K562 (cell line): Measurements from ENCODE around the gene SKIDA1. TPM values are rescaled to one million over a fixed set of nuclear protein-coding genes. Genes with fewer than 3 reads are reported as not detected.

Experiments
- CHD4 ChIP-seq: fragments of 200-600 bp; sonication (generic); IDR thresholded peaks from 3 replicates; pipeline ENCODE4 v1.6.1; 2012; ENCODE audit warnings: low read depth, mild to moderate bottlenecking, mixed read lengths, low read length, inconsistent platforms; ENCODE audit not compliant: insufficient read depth, insufficient replicate concordance, poor library complexity, severe bottlenecking
- ESRRB ChIP-seq: fragments of 250-450 bp; sonication (Bioruptor Pico); IDR thresholded peaks from 2 replicates; pipeline ENCODE4 v1.5.0; 2020; ENCODE audit warnings: mild to moderate bottlenecking, moderate library complexity, borderline replicate concordance
- EWSR1 ChIP-seq: fragments of 450-650 bp; IDR thresholded peaks from 2 replicates; pipeline ENCODE4 v1.6.1; 2018; ENCODE audit warnings: borderline replicate concordance, mild to moderate bottlenecking, low read depth, moderate library complexity; ENCODE audit not compliant: partially characterized antibody
- KAT7 ChIP-seq: sonication (generic); formaldehyde crosslinking; IDR thresholded peaks from 2 replicates; pipeline ENCODE4 v1.8.0; 2022; ENCODE audit warnings: missing genetic modification reagents, mild to moderate bottlenecking, borderline replicate concordance
- U2AF2 ChIP-seq: fragments of 200-400 bp; formaldehyde crosslinking; optimal IDR thresholded peaks from 2 replicates; pipeline ENCODE3; 2017; ENCODE audit warnings: low read depth, mild to moderate bottlenecking, low read length
- ZBTB9 ChIP-seq: fragments of 450-650 bp; formaldehyde crosslinking; IDR thresholded peaks from 2 replicates; pipeline ENCODE4 v1.4.0; 2020; ENCODE audit warnings: mild to moderate bottlenecking, moderate library complexity
- ZNF384 ChIP-seq: IDR thresholded peaks from 2 replicates; pipeline ENCODE4 v1.6.1; 2012; ENCODE audit warnings: low read depth, low read length, improper control_type of control experiment
- ZNF395 ChIP-seq: fragments of 200-800 bp; sonication (Bioruptor generic); IDR thresholded peaks from 2 replicates; pipeline ENCODE4 v1.6.1; 2017; ENCODE audit warnings: missing genetic modification characterization, missing compliant biosample characterization
- ZNF445 ChIP-seq: fragments of 250-450 bp; sonication (Bioruptor Pico); IDR thresholded peaks from 2 replicates; pipeline ENCODE4 v1.4.0; 2020; ENCODE audit warnings: low read depth, mild to moderate bottlenecking, moderate library complexity
- ZNF561 ChIP-seq: fragments of 450-650 bp; formaldehyde crosslinking; conservative IDR thresholded peaks from 2 replicates; pipeline ENCODE4 v1.4.0; 2020; ENCODE audit warnings: mild to moderate bottlenecking, moderate library complexity
- ZSCAN29 ChIP-seq: fragments of 450-650 bp; IDR thresholded peaks from 2 replicates; pipeline ENCODE4 v1.6.1; 2017
- polyA plus RNA-seq, 8 experiments: library from polyadenylated mRNA; depleted of rRNA in 4 of 8; stranded (reverse) in 5 of 8; unstranded in 3 of 8; fragments of >200 nt; fragmentation: Nextera tagmentation in 2 of 8; fragmentation: Illumina TruSeq in 1 of 8; extraction: Ambion mirVana in 2 of 8; extraction: Trizol in 1 of 8; gene quantifications; 2 replicates each; pipeline versions ENCODE4 v1.2.1 to v1.2.3, GENCODE V29; 2011 to 2014; ENCODE audit warnings: inconsistent platforms in 1 of 8, missing spikeins in 1 of 8
- total RNA-seq, 7 experiments: library from RNA; depleted of rRNA in 6 of 7; stranded (reverse); fragments of >200 nt in 6 of 7; fragmentation: Illumina TruSeq in 2 of 7; extraction: Trizol in 2 of 7; gene quantifications; 2 replicates each; pipeline versions ENCODE4 v1.2.1 to v1.2.3, GENCODE V29; 2011 to 2021; ENCODE audit warnings: low replicate concordance in 1 of 7
- TF ChIP-seq, protein P1 (sequence below): sonication (generic); formaldehyde crosslinking; IDR thresholded peaks from 2 replicates; pipeline ENCODE4 v1.8.1; 2023; ENCODE audit warnings: mild to moderate bottlenecking, missing genetic modification reagents
- TF ChIP-seq, protein P2 (sequence below), 2 experiments: fragments of 450-650 bp; formaldehyde crosslinking in 1 of 2; IDR thresholded peaks; 2 replicates each; pipeline versions ENCODE4 v1.4.0 to v1.6.1; 2014 to 2020; ENCODE audit warnings: mild to moderate bottlenecking in 2 of 2, borderline replicate concordance in 1 of 2, low read depth in 1 of 2

SKIDA1 gene
- total and polyA plus RNA-seq, 9 of the 15 experiments (the other 6 are each of a cell fraction or from before 2014, with no cell fraction given): 0.05 to 1.1 (median 0.42) TPM

- TF ChIP-seq ZNF445 (no peak), ZSCAN29 (no peak), KAT7 (CRISPR knock-in tag) (no peak), ZNF384 (no peak), ZNF395 (CRISPR knock-in tag) (peak; percentile 97), ZNF561 (CRISPR knock-in tag) (no peak), EWSR1 (no peak), ESRRB (CRISPR knock-in tag) (no peak), CHD4 (no peak), U2AF2 (no peak), ZBTB9 (CRISPR knock-in tag) (0 out of 2 replicates have a peak, but pooled peaks have one; percentile 21)
- TF ChIP-seq, protein P1, sequence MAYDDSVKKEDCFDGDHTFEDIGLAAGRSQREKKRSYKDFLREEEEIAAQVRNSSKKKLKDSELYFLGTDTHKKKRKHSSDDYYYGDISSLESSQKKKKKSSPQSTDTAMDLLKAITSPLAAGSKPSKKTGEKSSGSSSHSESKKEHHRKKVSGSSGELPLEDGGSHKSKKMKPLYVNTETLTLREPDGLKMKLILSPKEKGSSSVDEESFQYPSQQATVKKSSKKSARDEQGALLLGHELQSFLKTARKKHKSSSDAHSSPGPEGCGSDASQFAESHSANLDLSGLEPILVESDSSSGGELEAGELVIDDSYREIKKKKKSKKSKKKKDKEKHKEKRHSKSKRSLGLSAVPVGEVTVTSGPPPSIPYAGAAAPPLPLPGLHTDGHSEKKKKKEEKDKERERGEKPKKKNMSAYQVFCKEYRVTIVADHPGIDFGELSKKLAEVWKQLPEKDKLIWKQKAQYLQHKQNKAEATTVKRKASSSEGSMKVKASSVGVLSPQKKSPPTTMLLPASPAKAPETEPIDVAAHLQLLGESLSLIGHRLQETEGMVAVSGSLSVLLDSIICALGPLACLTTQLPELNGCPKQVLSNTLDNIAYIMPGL (CRISPR knock-in tag): 0 out of 2 replicates have a peak, but pooled peaks have one; percentile 22
- TF ChIP-seq, protein P2, sequence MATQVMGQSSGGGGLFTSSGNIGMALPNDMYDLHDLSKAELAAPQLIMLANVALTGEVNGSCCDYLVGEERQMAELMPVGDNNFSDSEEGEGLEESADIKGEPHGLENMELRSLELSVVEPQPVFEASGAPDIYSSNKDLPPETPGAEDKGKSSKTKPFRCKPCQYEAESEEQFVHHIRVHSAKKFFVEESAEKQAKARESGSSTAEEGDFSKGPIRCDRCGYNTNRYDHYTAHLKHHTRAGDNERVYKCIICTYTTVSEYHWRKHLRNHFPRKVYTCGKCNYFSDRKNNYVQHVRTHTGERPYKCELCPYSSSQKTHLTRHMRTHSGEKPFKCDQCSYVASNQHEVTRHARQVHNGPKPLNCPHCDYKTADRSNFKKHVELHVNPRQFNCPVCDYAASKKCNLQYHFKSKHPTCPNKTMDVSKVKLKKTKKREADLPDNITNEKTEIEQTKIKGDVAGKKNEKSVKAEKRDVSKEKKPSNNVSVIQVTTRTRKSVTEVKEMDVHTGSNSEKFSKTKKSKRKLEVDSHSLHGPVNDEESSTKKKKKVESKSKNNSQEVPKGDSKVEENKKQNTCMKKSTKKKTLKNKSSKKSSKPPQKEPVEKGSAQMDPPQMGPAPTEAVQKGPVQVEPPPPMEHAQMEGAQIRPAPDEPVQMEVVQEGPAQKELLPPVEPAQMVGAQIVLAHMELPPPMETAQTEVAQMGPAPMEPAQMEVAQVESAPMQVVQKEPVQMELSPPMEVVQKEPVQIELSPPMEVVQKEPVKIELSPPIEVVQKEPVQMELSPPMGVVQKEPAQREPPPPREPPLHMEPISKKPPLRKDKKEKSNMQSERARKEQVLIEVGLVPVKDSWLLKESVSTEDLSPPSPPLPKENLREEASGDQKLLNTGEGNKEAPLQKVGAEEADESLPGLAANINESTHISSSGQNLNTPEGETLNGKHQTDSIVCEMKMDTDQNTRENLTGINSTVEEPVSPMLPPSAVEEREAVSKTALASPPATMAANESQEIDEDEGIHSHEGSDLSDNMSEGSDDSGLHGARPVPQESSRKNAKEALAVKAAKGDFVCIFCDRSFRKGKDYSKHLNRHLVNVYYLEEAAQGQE (IDR thresholded peaks at IDR 0.05; ENCODE audit: borderline replicate concordance): 0 out of 2 replicates have a peak, but pooled peaks have one; percentile 7
- TF ChIP-seq, protein P2 (CRISPR knock-in tag; IDR thresholded peaks at IDR 0.05; ENCODE audit: low read depth): 0 out of 2 replicates have a peak, but pooled peaks have one; percentile 27
Measured at GRCh38 chr10:21533467-21534279, 8.2 kb upstream of the SKIDA1 start, which contains the start of gene MLLT10 (continued).
